Motor neuron (in vitro differentiated cells): Measurements from ENCODE around the gene GNMT. TPM values are rescaled to one million over a fixed set of nuclear protein-coding genes. Genes with fewer than 3 reads are reported as not detected.

ENCODE experiments used
- ATAC-seq, 8 experiments: fragments of 200-7000 bp; cut with Tn5 transposase; replicated peaks in 6 of 8; 2 replicates each; pipeline ENCODE4 v1.8.0; 2021; ENCODE audit warnings: mild to moderate bottlenecking in 8 of 8, moderate library complexity in 8 of 8
- H3K27ac ChIP-seq, 2 donors: fragments of 250-450 bp; sonication (Bioruptor Pico); 2 replicates each; pipeline ENCODE4 v1.9.0; 2021; ENCODE audit warnings: antibody characterized with exemption in 2 of 2, mild to moderate bottlenecking in 2 of 2, moderate library complexity in 1 of 2
- H3K4me1 ChIP-seq, 2 donors: fragments of 250-450 bp; sonication (Bioruptor Pico); replicated peaks in 1 of 2; 2 replicates each; pipeline ENCODE4 v1.6.1; 2021; ENCODE audit warnings: antibody characterized with exemption in 2 of 2, mild to moderate bottlenecking in 2 of 2, moderate library complexity in 1 of 2
- H3K4me3 ChIP-seq, 5 donors: fragments of 250-450 bp; sonication (Bioruptor Pico); 2 replicates each; pipeline ENCODE4 v1.9.0; 2021; ENCODE audit warnings: antibody characterized with exemption in 5 of 5, mild to moderate bottlenecking in 5 of 5, moderate library complexity in 4 of 5
- WGBS, 10 experiments: fragments of 450-650 bp; shearing (Covaris generic); methylation state at CpG; one replicate each; pipeline ENCODE4 v1.0.0; 2022; 5-methylcytosine and 5-hydroxymethylcytosine counted together
- in situ Hi-C, 9 experiments: fragments of 400-800 bp; cut with MboI; loops; one replicate each; pipeline ENCODE4 v1.15.0; 2021; ENCODE audit warnings: low sequenced_read_pairs in 9 of 9, low pct_unique_long_range_greater_than_20kb in 2 of 9; ENCODE audit not compliant: unreplicated experiment in 9 of 9
- total RNA-seq, 8 experiments: library from RNA; unstranded; fragments of 300-600 nt; gene quantifications; 2 replicates each; pipeline versions ENCODE4 v1.2.3 to v1.2.4, GENCODE V29; 2022

The GNMT gene
- total RNA-seq, 8 experiments from 2014 or later: 0.11 to 0.62 (median 0.38) TPM; not detected in 2

DNA sequence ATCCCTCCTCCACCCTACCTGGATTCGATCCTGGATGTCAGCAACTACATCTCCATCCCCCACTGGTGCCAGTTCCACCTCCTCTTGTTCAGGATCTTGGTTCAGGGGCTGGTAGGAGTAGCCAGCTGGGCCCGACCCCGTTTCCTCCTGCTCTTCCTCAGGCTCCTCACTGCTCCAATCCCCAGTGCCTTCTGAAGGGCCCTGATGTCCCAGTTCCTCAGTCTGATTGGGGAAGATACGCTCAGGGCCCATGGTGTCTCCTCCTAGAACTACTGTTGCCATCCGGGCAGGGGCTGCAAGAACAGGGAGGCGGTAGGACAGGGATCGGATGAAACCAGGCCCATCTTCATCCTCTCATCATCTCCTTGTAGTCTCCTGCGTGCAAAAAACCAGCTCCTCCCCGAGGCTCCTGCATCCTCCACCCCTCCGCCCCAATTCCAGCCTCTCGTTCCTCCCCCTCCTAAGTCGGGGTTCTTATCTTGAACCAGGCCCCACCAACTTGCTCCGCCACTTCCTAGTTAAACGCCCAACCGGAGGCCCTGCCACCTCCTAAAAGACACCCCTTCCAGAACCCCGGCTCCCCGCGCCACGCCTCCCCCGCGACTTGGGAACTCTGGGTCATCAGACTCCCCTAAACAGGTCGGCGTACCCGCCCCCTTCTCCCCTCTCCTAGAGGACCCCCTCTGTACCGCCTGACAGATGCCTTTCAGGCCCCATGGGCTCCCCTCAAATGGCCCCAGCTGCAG lies 52.7 kb downstream of the GNMT start:
- H3K4me1 ChIP-seq: peaks cover 6 to 11% of the 10 kb centered on the region in 2 donors
- peak overlapping the region; percentile 3 to 67 for H3K27ac ChIP-seq
- in situ Hi-C loops: loop anchor here in 1 of 9 experiments (25.0 kb wide), 1 partner anchor 101 kb away; the partner anchor contains the start of gene PTCRA
- peak in 3 of 8 experiments; percentile 11 to 36 (median 27) for ATAC-seq
- 0 to 25% (median 4%) methylated on average over 1 to 7 of the region's 25 CpGs; no CpG with 5 or more reads in 6 of the 10 experiments for WGBS, 10 experiments
- H3K4me3 ChIP-seq: peak overlapping the region; percentile 59 to 93 (median 70)

Other genes with a start within 250 kb of the GNMT start
- gene PRPH2, start 238.2 kb upstream of the GNMT start, total RNA-seq: 1 to 10 TPM in 3 of 8 experiments, under 1 TPM in 5; 0.11 to 1.9 (median 0.51) TPM
- 10 to 100 TPM; 24.5 to 47.9 (median 34.5) TPM for gene TBCC, start 214.7 kb upstream of the GNMT start, total RNA-seq
- 10 to 100 TPM in 1 of 8 experiments, 1 to 10 TPM in 7; 4.0 to 10.4 (median 8.8) TPM for gene BICRAL, start 178.7 kb upstream of the GNMT start, total RNA-seq
- 100 to 1,000 TPM in 5 of 8 experiments, 10 to 100 TPM in 3; 69.1 to 186 (median 109) TPM for gene RPL7L1, start 81.1 kb upstream of the GNMT start, total RNA-seq
- gene PTCRA, start 44.7 kb upstream of the GNMT start, total RNA-seq: under 1 TPM in 1 of 8 experiments, not detected in 7; 0.45 TPM
- gene CNPY3, start 31.3 kb upstream of the GNMT start, total RNA-seq: 10 to 100 TPM; 29.6 to 49.1 (median 33.4) TPM
- 10 to 100 TPM in 7 of 8 experiments, 1 to 10 TPM in 1; 8.6 to 24.3 (median 18.0) TPM for gene PEX6, start 18.4 kb downstream of the GNMT start, total RNA-seq
- 10 to 100 TPM; 18.4 to 40.4 (median 29.4) TPM for gene PPP2R5D, start 23.8 kb downstream of the GNMT start, total RNA-seq
- 100 to 1,000 TPM in 2 of 8 experiments, 10 to 100 TPM in 6; 47.7 to 111 (median 72.7) TPM for gene MEA1, start 53.2 kb downstream of the GNMT start, total RNA-seq
- 100 to 1,000 TPM in 4 of 8 experiments, 10 to 100 TPM in 4; 63.1 to 135 (median 100) TPM for gene KLHDC3, start 53.5 kb downstream of the GNMT start, total RNA-seq
- gene RRP36, start 60.9 kb downstream of the GNMT start, total RNA-seq: 10 to 100 TPM; 44.1 to 85.0 (median 65.1) TPM
- 10 to 100 TPM; 14.4 to 33.7 (median 25.1) TPM for gene CUL7, start 93.1 kb downstream of the GNMT start, total RNA-seq
- 10 to 100 TPM; 25.0 to 81.6 (median 42.7) TPM for gene MRPL2, start 98.7 kb downstream of the GNMT start, total RNA-seq
- gene KLC4, start 98.9 kb downstream of the GNMT start, total RNA-seq: 10 to 100 TPM; 18.7 to 57.3 (median 32.7) TPM
- 100 to 1,000 TPM in 3 of 8 experiments, 10 to 100 TPM in 5; 27.2 to 197 (median 48.3) TPM for gene PTK7, start 115.6 kb downstream of the GNMT start, total RNA-seq
- 10 to 100 TPM in 5 of 8 experiments, 1 to 10 TPM in 3; 8.5 to 25.9 (median 16.2) TPM for gene SRF, start 210.5 kb downstream of the GNMT start, total RNA-seq
- gene CUL9, start 221.4 kb downstream of the GNMT start, total RNA-seq: 10 to 100 TPM; 15.3 to 70.3 (median 23.3) TPM